NCI-H2227 (cell line): ENCODE measurements around the gene CLIP3.
"Not testable (repeated sequence)": the region's sequence is repeated elsewhere in the genome, so short reads cannot be mapped to it uniquely, and the experiment has no call there.

Source experiments
- DNase-seq: peaks from one replicate; lab custom pipeline; 2025; ENCODE audit not compliant: unreplicated experiment; lab: John Stamatoyannopoulos, UW

The CLIP3 gene

DNA sequence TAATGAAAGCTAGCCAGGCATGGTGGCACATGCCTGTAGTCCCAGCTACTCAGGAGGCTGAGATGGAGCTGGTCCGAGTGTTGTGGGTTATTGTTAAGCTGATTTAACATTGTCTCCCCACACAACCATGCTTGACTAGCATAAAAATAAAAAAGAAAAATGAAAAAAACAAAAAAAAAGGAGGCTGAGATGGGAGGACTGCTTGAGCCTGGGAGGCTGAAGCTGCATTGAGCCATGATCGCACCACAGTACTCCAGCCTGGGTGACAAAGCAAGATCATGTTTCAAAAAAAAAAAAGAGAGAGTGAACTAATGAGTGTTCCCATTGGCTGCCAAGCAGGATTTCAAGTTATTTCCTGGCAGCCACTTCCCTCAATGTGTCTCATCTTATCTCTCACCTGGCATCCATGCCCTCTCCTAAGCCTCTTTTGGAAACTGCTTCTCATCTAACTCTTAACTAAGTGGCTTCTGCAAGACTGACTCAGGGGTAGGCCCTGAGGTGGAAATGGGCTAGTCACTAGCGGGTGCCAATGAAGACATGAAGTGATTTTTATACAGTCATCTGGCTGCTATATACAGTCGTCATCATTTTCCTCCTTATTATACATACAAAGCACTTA, 16.5 kb upstream of the CLIP3 start:
- no peak for DNase-seq

DNA sequence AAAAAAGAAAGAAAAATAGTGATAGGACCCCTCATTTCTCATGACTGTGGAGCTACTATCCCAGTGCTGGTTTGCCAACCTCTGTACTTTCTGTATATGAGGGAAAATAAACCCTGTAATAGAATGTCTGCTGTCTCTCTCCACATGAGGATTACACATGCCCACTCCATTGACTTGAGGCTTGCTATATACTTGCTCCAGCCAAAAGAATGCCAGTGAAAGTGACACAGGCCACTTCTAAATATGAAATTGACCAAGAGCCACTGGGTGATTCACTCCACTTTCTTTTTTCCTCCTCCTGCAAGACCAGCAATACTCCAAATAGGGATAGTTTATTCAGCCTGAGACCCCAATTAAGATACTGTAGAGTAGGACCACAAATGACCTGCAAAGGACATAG, 15.2 kb upstream of the CLIP3 start:
- no peak for DNase-seq

DNA sequence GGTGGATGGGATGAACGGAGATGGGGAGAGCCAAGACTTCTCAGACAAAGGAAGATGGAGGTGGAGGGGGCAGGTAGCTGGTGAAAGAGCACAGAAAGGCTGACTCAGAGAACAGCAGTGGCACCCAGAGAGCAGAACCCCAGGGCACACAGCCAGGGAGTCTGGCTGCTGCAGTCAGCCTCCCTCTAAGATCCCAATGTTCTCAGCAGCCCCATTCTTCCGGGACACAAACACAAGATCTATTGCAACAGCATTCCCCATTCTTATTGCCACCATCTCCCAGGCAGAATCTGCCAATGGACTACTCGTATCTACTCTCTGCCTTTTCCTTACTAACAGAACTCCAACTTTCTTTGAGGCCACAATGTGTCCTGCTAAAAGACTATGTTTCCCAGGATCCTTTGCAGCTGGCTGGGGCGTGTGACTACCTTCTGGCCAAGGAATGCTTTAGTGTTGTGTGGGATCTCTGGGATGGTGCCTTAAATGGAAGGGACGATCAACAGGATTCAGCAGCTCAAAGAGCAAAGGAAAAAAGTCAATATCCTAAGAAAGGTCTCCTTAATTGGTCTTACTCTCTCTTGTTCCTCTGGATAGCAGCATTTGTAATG, 13.9 kb upstream of the CLIP3 start:
- no peak for DNase-seq

DNA sequence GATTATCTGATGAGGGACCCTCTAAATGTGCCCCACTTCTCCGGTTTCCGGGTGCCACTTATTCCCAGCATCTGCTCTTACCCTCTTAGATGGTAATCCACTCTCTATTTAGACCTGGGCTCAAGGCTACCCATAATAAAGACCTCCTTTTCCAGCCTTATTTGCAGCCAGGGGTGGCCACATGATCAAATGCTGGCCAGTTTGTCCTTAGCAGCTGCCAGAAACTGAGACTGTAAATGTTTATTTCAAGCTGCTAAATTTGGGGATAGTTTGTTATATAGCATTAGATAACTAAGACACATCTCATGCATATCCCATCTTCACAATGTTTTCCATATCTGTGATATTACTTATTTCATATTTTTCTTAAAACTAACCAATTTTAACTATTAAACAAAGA, 11.3 kb upstream of the CLIP3 start:
- DNase-seq = no peak

DNA sequence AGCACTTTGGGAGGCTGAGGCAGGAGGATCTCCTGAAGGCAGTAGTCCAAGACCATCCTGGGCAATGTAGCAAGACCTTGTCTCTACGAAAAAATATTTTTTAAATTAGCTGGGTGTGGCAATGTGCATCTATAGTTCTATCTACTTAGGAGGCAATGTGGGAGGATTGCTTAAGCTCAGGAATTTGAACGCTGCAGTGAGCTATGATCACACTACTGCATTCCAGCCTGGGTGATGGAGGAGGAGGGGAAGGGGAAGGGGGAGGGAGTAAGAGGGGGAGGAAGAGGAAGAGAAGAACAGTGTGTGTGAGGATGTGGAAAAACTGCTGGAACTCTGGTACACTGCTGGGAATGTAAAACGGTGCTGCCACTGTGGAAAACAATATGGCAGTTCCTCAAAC, 9.2 kb upstream of the CLIP3 start:
- no peak for DNase-seq

DNA sequence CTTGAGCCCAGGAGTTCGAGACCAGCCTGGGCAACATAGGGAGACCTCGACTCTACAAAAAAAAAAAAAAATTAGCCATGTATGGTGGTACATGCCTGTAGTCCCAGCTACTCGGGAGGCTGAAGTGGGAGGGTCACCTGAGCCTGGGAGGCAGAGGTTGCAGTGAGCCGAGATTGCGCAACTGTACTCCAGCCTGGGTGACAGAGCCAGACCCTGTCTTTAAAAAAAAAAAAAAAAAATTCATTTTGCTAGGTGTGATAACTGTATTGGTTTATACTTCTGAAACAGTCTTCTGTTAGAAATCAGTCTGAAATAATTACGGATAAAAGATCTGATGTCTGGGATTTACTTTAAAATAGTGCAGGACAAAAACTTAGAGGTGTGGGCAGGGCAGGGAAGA, 8.4 kb upstream of the CLIP3 start:
- DNase-seq = not testable (repeated sequence)

DNA sequence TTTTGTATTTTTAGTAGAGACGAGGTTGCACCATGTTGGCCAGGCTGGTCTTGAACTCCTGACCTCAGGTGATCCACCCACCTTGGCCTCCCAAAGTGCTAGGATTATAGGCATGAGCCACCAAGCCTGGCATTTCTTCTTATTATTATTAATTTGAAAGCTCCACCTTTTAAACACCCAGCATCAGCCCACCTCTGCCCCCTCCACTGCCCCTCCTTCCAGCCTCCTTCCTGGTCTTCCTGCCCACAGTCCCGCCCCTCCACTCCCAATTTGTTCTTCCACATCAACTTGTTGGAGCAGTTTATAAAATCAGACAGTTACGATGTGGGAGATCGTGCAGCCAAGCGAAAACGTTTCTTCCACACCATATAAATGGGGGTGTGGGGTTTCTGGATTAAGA, 7.8 kb upstream of the CLIP3 start:
- DNase-seq = no peak

DNA sequence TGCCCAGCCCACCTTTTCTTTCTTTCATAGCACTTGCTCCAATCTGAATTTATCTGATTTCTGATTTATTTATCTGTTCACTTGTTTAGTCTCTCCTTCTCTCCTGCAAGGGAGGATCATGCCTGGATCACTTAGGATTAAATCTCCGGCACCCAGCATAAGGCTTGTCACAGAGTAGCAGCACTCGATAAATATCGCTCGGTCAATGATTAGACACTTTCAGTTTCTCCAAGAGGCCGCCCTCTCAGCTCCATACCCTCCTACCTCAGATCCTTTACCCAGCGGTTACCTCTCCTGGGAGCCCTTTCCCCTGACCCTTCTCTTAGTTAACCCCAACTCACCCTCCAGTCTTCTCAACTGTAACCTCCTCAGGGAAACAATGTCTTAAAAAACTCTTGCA, 1.4 kb downstream of the CLIP3 start:
- no peak for DNase-seq

DNA sequence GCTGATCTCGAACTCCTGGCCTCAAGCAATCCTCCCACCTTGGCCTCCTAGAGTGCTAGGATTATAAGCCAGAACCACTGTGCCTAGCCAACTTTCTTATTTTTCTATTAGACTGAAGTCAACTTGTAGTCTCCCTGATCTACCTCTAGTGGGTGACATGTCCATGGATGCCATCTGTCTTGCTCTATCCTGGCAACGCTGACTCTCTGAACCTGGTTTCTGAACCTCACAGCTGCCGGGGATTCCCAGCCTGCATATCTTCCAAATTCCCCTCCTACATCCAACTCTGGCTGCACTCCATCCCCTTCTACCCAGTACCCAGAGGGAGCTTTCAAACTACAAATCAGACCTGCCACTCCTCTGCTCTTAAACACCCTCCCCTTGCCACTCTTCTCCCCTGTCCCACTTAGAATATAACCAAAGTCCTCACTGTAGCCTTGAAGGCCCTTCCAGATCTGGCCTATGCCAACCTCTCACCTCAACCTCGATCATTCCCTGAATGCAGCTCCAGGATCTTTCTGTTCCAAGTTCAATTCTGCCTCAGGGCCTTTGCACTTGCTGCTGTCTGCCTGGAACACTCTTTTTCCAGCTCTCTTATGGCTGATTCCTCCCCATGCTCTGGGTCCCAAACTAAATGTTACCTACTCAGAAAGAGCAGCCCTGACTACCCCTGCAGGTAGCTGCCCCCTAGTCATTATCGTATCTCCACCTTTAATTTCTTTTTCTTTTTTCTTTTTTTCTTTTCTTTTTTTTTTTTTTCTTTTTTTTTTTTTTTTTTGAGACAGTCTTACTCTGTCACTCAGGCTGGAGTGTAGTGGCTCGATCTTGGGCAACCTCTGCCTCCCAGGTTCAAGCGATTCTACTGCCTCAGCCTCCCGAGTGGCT, 2.2 kb downstream of the CLIP3 start:
- DNase-seq = no peak

DNA sequence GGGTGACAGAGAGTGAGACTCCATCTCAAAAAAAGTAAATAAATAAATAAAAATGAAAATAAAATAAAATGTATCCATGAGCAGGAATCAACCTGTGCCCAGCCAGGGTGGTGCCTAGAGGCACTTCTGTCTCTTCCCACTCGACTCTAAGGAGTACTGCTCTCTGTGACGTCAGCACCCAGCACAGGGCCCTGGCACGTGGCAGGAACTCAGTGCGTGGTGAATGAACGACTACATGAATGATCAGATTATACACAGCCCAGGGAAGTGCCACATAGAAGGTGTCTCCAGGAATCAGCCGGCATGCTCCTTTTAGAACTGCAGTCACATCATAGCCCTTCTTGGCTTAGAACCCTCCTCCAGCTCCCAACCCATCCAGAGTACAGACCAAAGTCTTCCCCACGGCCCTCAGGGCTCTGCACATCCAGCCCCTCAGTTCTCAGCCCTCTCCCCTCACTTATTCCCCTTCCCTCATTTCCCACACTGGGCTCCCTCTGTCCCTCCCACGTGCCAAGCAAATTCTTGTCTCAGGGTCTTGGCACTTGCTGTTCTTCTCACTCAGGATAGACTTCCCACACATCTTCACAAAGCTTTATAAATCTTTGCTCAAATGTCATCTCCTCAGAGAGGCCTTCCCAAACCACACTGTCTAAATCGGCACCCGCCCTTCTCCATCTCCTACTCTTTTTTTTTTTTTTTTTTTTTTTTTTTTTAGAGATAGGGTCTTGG, 4.2 kb downstream of the CLIP3 start:
- DNase-seq = no peak

DNA sequence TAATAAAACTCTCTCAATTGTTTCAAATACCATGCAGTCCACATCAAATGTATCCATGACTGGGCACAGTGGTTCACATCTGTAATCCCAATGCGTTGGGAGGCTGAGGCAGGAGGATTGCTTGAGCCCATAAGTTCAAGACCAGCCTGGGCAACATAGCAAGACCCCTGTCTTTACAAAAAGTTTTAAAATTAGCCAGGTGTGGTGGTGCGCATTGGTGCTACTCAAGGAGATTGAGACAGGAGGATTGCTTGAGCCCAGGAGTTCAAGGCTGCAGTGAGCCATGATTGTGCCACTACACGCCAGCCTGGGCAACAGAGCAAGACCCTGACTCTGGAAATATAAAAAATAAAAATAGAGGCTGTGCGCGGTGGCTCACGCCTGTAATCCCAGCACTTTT, 5.0 kb downstream of the CLIP3 start:
- no peak for DNase-seq

DNA sequence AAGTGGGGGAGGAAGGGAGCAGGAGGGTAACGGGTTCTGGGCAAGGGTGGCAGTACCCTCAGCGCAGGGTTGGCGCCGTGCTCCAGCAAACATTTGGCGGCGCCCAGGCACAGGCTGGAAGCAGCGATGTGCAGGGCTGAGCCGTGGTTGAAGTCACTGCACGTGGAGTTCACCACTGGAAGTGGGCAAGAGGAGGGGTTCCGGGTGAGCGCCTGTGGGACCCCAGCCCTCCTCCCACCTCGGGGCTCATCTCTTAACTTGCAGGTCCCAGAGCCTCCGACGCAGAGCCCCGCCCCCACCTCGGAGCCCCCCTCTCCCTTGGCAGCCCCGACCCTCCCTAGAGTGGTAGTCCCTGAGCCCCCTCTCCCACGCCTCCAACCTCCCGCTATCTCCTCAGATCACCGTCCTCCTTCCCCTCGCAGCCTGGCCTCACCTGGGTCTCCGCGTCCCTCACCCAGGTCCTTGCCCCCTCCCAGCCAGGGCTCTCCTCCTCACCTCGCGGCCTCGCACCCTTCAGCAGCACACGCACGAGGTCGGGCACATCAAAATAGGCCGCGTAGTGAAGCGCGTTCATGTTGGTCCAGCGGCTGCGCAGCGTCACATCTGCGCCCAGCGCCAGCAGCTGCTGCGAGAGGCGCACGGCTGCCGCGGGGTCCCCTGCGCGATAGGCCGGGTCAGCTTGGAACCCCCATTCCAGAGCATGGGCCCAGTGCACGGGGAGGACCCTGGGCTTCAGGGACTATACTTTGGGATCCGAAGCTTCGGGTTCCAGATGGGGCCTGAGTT, 6.4 kb downstream of the CLIP3 start:
- no peak for DNase-seq

DNA sequence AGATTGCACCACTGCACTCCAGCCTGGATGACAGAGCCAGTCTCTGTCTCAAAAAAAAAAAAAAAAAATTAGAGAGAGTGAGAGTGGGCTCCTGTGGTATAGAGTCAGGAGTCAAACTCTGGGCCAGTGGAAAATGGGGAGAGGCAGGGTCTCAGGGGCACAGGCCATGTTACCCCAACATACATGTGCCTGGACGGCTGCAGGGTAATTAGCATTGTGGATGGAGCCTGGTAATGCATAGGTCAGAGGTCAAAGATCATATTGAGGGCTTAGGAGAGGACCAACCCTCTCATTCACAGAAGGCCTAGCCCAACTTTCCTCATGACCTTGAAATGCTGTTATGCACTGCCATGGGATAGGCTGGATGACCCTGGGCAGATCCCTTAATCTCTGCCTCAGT, 7.1 kb downstream of the CLIP3 start:
- DNase-seq = no peak

DNA sequence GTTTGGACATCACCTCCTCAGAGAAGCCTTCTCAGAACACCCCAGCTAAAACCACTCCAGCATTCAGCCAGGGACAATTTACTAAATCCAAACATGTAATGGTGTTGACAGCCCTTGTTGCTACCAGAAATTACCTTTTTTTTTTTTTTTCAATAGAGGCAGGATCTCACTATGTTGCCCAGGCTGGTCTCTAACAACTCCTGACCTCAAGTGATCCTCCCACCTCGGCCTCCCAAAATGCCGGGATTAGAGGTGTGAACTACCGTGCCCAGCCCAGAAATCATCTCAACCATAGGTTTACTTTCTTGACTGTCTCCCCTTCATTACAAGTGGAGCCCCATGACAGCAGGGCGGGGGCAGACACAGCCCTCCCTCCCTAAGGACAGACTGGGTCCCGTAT, 9.2 kb downstream of the CLIP3 start:
- DNase-seq = no peak

DNA sequence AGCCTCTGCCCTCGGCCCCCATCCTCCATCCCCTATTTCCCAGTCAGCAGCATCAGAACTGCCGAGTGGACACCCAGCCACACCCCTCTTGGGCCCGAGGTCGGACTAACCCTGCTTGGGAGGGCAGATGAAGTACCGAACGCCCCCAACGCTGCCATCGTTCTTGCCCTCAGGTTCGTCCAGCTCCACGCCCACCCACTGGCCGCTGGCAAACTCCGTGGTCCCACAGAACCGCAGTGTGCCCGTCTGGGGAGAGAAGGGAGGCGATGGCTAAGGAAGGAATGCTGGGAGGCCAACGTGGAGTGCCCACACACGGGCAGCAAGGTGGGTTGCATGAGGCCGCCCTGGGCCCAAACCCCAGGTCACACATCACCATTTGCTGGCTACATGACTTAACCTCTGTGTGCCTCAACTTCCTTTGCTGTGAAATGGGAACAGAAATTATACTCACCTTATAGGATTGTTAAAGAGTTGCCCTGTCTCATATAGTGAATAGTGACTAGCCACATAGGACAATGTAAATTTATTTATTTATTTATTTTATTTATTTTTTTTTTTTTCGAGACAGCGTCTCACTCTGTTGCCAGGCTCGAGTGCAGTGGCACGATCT, 13.5 kb downstream of the CLIP3 start:
- no peak for DNase-seq

DNA sequence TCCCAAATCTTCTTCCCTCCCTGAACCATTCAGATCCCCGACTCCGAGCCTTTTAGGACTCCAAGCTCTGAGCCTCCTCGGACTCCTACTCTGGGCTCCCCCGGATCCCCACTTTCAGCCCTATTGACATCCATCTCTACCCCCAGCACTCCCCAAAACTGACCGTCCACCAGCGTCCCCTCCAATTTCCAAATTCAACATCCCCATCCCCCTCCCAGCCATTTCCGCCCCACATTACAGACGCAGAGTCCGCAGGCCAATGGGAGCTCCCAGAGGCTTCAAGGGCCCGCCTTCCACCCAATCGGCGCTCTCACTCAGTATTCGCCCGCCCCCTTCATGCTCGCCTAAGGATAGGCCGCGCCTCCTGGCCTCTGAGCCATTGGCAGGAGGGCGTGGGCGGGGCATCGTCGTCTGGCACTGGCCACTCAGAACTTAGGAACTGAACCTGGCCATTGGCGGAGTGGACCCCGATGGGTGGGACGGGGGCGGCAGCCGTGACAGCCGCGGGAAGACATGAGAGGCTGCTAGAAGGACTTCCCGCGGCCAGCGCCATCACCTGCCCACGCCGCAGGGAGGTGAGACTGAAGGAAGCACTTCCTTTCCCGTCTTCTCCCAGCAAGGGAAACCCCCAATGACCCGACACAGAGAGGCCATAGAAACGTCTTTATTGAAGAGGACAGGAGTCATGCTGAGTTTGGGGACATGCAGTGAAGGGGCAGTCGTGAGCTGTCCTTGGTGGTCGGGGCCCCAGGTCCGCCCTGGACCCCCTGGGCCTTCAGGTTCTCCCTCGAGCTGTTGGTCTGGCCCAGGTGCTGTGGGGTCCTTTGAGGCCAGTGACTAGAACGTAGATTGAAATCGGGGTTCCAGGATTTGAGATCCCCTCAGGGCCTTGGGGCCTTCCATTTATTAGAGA, 18.4 kb downstream of the CLIP3 start, which contains the start of gene ALKBH6:
Gene ALKBH6 (minus strand): TSS at position 202 of the 913 bp plus-strand sequence. CDS start 816 bp downstream, outside the sequence.
- peak; percentile 100 for DNase-seq

DNA sequence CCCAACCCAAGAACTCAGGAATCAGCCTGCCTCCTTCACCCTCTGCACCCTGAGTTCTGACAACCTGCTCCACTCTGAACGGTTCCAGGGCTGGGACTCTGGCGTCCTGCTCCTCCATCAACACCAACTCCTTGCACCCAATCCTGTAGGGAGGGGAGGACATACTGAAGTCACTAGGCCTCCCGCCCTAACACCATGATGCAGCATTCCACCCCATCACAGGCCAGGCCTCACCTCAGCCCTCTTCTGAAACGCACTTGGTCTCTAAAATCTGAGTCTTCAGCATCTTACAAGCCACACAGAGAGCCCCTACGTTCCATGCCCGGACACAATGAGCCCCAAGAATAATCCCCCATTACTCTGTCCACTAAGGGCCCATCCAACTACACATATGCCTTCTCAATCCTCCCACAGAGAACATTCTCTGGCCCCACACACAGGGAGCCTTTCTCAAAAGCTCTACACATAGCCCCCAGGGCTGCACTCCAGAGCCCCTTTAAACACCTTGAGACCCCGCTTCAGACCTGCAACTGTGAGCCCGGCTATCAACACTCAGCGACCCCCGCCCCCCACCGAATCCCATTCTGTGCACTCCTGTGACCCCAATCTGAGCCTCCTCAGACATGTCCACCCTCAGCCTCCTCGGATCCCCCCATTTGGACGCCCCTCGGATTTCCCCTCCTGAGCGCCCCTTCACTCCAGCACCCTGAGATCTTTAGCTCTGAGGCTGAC, 19.2 kb downstream of the CLIP3 start:
- no peak for DNase-seq

DNA sequence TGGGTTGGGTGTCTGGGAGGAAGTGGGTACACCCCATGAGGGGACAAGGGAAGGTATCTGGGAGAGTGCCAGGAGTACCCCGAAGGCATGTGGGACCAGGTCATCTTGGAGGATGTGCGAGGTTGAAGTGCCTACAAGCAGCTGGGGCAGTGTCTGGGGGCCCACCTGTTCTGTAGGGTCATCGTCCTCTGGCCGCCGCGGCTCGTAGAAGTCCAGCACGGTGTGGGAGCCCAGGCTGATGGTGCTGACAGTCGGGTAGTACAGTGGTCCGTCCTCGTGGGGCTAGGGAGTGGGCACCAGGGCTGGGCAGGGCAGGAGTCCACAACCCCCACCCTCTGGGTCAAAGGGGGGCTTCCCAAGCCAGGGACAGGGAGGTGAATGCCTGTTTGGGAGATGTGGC, 22.3 kb downstream of the CLIP3 start:
- DNase-seq = no peak
